Neural progenitor cell (in vitro differentiated cells): ENCODE measurements around the gene LMF2. TPM values are rescaled to one million over a fixed set of nuclear protein-coding genes. Genes with fewer than 3 reads are reported as not detected.

Experiments used
- DNase-seq: peaks from one replicate; pipeline ENCODE4 v3.0.0-alpha.2; 2016; ENCODE audit warnings: low spot score
- H2AFZ ChIP-seq: fragments of 200-600 bp; sonication (generic); replicated peaks from 2 replicates; pipeline ENCODE4 v1.6.1; 2016; ENCODE audit warnings: antibody characterized with exemption
- H3F3A ChIP-seq: fragments of 200-600 bp; sonication (generic); 2 replicates; pipeline ENCODE4 v1.6.1; 2016; ENCODE audit warnings: antibody characterized with exemption, low read depth
- H3K27ac ChIP-seq: fragments of 200-600 bp; sonication (generic); 2 replicates; pipeline ENCODE4 v1.5.1; 2016; ENCODE audit warnings: mild to moderate bottlenecking
- H3K27me3 ChIP-seq: fragments of 200-600 bp; sonication (generic); 2 replicates; pipeline ENCODE4 v1.6.1; 2016; ENCODE audit warnings: mild to moderate bottlenecking, moderate library complexity
- H3K36me3 ChIP-seq: fragments of 200-600 bp; sonication (generic); 2 replicates; pipeline ENCODE4 v1.5.1; 2016
- H3K4me1 ChIP-seq: fragments of 200-600 bp; sonication (generic); 2 replicates; pipeline ENCODE4 v1.6.1; 2016; ENCODE audit warnings: mixed run types
- H3K4me2 ChIP-seq: fragments of 200-600 bp; sonication (generic); 2 replicates; pipeline ENCODE4 v1.6.1; 2016
- H3K4me3 ChIP-seq: fragments of 200-600 bp; sonication (generic); 2 replicates; pipeline ENCODE4 v1.5.1; 2016
- H3K79me2 ChIP-seq: fragments of 200-600 bp; sonication (generic); 2 replicates; pipeline ENCODE4 v1.6.1; 2016; ENCODE audit warnings: low read depth
- H3K9ac ChIP-seq: fragments of 200-600 bp; sonication (generic); 2 replicates; pipeline ENCODE4 v1.6.1; 2016
- H3K9me3 ChIP-seq: fragments of 200-600 bp; sonication (generic); 2 replicates; pipeline ENCODE4 v1.5.1; 2016; ENCODE audit warnings: low read depth
- H4K20me1 ChIP-seq: fragments of 200-600 bp; sonication (generic); 2 replicates; pipeline ENCODE4 v1.6.1; 2016; ENCODE audit warnings: low read depth
- H3K27ac Mint-ChIP-seq: 3 replicates; pipeline ENCODE4 v1.8.0; 2021; ENCODE audit warnings: mixed read lengths
- H3K27me3 Mint-ChIP-seq: 2 replicates; pipeline ENCODE4 v1.8.0; 2022; ENCODE audit warnings: low read depth, mild to moderate bottlenecking, inconsistent platforms, moderate library complexity, mixed read lengths; ENCODE audit not compliant: insufficient read depth
- H3K36me3 Mint-ChIP-seq: 3 replicates; pipeline ENCODE4 v1.8.0; 2021; ENCODE audit warnings: mixed read lengths
- H3K4me1 Mint-ChIP-seq: 3 replicates; pipeline ENCODE4 v1.8.0; 2021; ENCODE audit warnings: mixed read lengths
- H3K4me3 Mint-ChIP-seq: 3 replicates; pipeline ENCODE4 v1.8.0; 2021; ENCODE audit warnings: mild to moderate bottlenecking, moderate library complexity, mixed read lengths
- H3K9me3 Mint-ChIP-seq: 3 replicates; pipeline ENCODE4 v1.8.0; 2020; ENCODE audit warnings: mixed read lengths
- CTCF ChIP-seq: fragments of 200-600 bp; sonication (generic); IDR thresholded peaks from 2 replicates; pipeline ENCODE4 v1.5.1; 2017; ENCODE audit warnings: antibody characterized with exemption, mild to moderate bottlenecking
- EZH2 ChIP-seq: fragments of 200-600 bp; sonication (generic); IDR thresholded peaks from 2 replicates; pipeline ENCODE4 v1.6.1; 2017; ENCODE audit warnings: antibody characterized with exemption, mild to moderate bottlenecking, moderate library complexity
- EZH2phosphoT487 ChIP-seq: fragments of 200-600 bp; sonication (generic); IDR thresholded peaks from 2 replicates; pipeline ENCODE4 v1.6.1; 2017; ENCODE audit warnings: antibody characterized with exemption
- total RNA-seq: library from RNA; depleted of rRNA; stranded (reverse); fragments of >200 nt; gene quantifications from 2 replicates; pipeline ENCODE4 v1.2.3, GENCODE V29; 2015; ENCODE audit warnings: low replicate concordance

LMF2 gene
- 7.1 and 38.2 TPM in 2 replicates for total RNA-seq

- H3K4me3 Mint-ChIP-seq = peak within 1 kb of the TSS; percentile 97
- Histone ChIP-seq H3K79me2 (peaks cover 46% of the 10 kb centered on the region), H3K27me3 (no peaks in the 10 kb centered on the region)
These were observed at the start of gene LMF2 for GRCh38 chr22:50507421-50507990. TSS of gene LMF2 (minus strand) at chr22:50507702. CDS start at chr22:50507675, 27 bp downstream.

GRCh38 chr22:50556703-50557102 is 49.2 kb upstream of the LMF2 start:
- H3K27me3 Mint-ChIP-seq = peaks cover 13% of the 10 kb centered on the region
- H3K27me3 ChIP-seq = peaks cover 5% of the 10 kb centered on the region

More at GRCh38 chr22:50507421-50507990, at the start of gene LMF2:
- Mint-ChIP-seq H3K4me1 (peaks cover 11% of the 10 kb centered on the region), H3K27me3 (peaks cover 3% of the 10 kb centered on the region), H3K36me3 (peaks cover 4% of the 10 kb centered on the region), H3K9me3 (no peaks in the 10 kb centered on the region), H3K27ac (peak within 1 kb of the TSS; percentile 91)
- Histone ChIP-seq H3K4me3 (peak within 1 kb of the TSS; percentile 75), H3K4me2 (peak within 1 kb of the TSS; percentile 98), H3F3A (peaks cover 6% of the 10 kb centered on the region), H3K27ac (peak within 1 kb of the TSS; percentile 61), H3K4me1 (peaks cover 16% of the 10 kb centered on the region), H3K9me3 (no peaks in the 10 kb centered on the region), H3K36me3 (no peaks in the 10 kb centered on the region), H3K9ac (peak within 1 kb of the TSS; percentile 73), H2AFZ (peak within 1 kb of the TSS; percentile 84), H4K20me1 (peaks cover 25% of the 10 kb centered on the region)
- TF ChIP-seq EZH2phosphoT487 = no peak
- TF ChIP-seq EZH2 = no peak
- TF ChIP-seq CTCF = no peak
- DNase-seq = no peak

GRCh38 chr22:50553310-50553709 is 45.8 kb upstream of the LMF2 start:
- no peaks in the 10 kb centered on the region for H3K79me2 ChIP-seq
- H3K9me3 ChIP-seq = no peaks in the 10 kb centered on the region
- H3F3A ChIP-seq = no peaks in the 10 kb centered on the region
- no peaks in the 10 kb centered on the region for H3K4me1 ChIP-seq
- no peak for DNase-seq
- no peak overlapping the region for H3K4me2 ChIP-seq
- peaks cover 6% of the 10 kb centered on the region for H3K27me3 Mint-ChIP-seq
- H3K27ac Mint-ChIP-seq = no peak overlapping the region
- H3K4me3 Mint-ChIP-seq = no peak overlapping the region
- H3K9me3 Mint-ChIP-seq = no peaks in the 10 kb centered on the region
- H3K27ac ChIP-seq = no peak overlapping the region
- H3K4me1 Mint-ChIP-seq = no peaks in the 10 kb centered on the region
- no peaks in the 10 kb centered on the region for H3K27me3 ChIP-seq
- TF ChIP-seq EZH2phosphoT487 = no peak
- no peak for TF ChIP-seq EZH2
- no peak for TF ChIP-seq CTCF
- H3K9ac ChIP-seq = no peak overlapping the region
- H3K36me3 Mint-ChIP-seq = no peaks in the 10 kb centered on the region
- no peaks in the 10 kb centered on the region for H3K36me3 ChIP-seq
- no peak overlapping the region for H2AFZ ChIP-seq
- no peak overlapping the region for H3K4me3 ChIP-seq
- H4K20me1 ChIP-seq = no peaks in the 10 kb centered on the region

More at GRCh38 chr22:50556703-50557102, 49.2 kb upstream of the LMF2 start:
- no peak overlapping the region for H3K4me3 ChIP-seq
- peaks cover 4% of the 10 kb centered on the region for H3F3A ChIP-seq
- Mint-ChIP-seq H3K36me3 (no peaks in the 10 kb centered on the region), H3K4me1 (no peaks in the 10 kb centered on the region), H3K9me3 (no peaks in the 10 kb centered on the region), H3K4me3 (no peak overlapping the region), H3K27ac (no peak overlapping the region)
- H3K9me3 ChIP-seq = no peaks in the 10 kb centered on the region
- no peaks in the 10 kb centered on the region for H3K4me1 ChIP-seq
- no peaks in the 10 kb centered on the region for H4K20me1 ChIP-seq
- H2AFZ ChIP-seq = no peak overlapping the region
- DNase-seq = no peak
- H3K36me3 ChIP-seq = no peaks in the 10 kb centered on the region
- no peak overlapping the region for H3K4me2 ChIP-seq
- TF ChIP-seq EZH2 (no peak), EZH2phosphoT487 (no peak), CTCF (no peak)
- no peaks in the 10 kb centered on the region for H3K79me2 ChIP-seq
- H3K27ac ChIP-seq = no peak overlapping the region
- no peak overlapping the region for H3K9ac ChIP-seq
